K562 (cell line): ENCODE data around the gene SRC. TPM values are rescaled to one million over a fixed set of nuclear protein-coding genes. Genes with fewer than 3 reads are reported as not detected.

Experiments
- ATAC-seq: fragments of 200-7000 bp; cut with Tn5 transposase; 3 replicates; pipeline ENCODE4 v1.9.1; 2020; ENCODE audit warnings: moderate library complexity
- BruUV-seq: library from RNA; stranded (reverse); fragments of 400-500 nt; replicated peaks from 2 replicates; lab custom pipeline; 2021; lab: Mats Ljungman, UMichigan
- CTCF ChIA-PET: fragments of 300-600 bp; formaldehyde crosslinking; extraction: SDS; loops from one replicate; lab custom pipeline; 2021; ENCODE audit warnings: low intra/inter-chr PET ratio; lab: Yijun Ruan, JAX
- POLR2A ChIA-PET: fragments of 300-600, 350-650 bp; sonication (Branson Sonifier 250); formaldehyde crosslinking; extraction: SDS; loops from one replicate; lab custom pipeline; 2021; ENCODE audit warnings: antibody characterized with exemption, inconsistent platforms; lab: Yijun Ruan, JAX
- DNase-seq, 4 experiments: peaks; one replicate each; pipeline versions ENCODE4 v3.0.0 to v3.0.0-alpha.2; 2011 to 2018; ENCODE audit warnings: low spot score in 3 of 4, mixed read lengths in 3 of 4; ENCODE audit errors: extremely low read depth in 1 of 4
- FAIRE-seq: peaks from 2 replicates; lab custom pipeline; 2011; peaks lifted over from hg19 to GRCh38; lab: Jason Lieb, UNC
- H2AFZ ChIP-seq: 2 replicates; pipeline ENCODE4 v1.6.0; 2011; ENCODE audit warnings: low read depth, low read length, control low read depth, inconsistent platforms
- H3K27ac ChIP-seq: fragments of 200-600 bp; 3 replicates; pipeline ENCODE4 v1.8.0; 2011; ENCODE audit warnings: low read depth, mild to moderate bottlenecking, control low read depth, inconsistent platforms, low read length, moderate library complexity, mixed read lengths; ENCODE audit errors: extremely low read depth
- H3K27me3 ChIP-seq, 2 experiments: fragments of 300-600 bp in 1 of 2; 2 replicates in 1 of 2; 3 replicates in 1 of 2; pipeline versions ENCODE4 v1.6.0 to v1.8.0; 2011; ENCODE audit warnings: inconsistent platforms in 2 of 2, low read length in 2 of 2, mild to moderate bottlenecking in 1 of 2, mixed read lengths in 1 of 2, moderate library complexity in 1 of 2; ENCODE audit not compliant: control insufficient read depth in 2 of 2, insufficient read depth in 2 of 2
- H3K36me3 ChIP-seq: fragments of 300-600 bp; 3 replicates; pipeline ENCODE4 v1.8.0; 2011; ENCODE audit warnings: mild to moderate bottlenecking, low read length, inconsistent platforms; ENCODE audit not compliant: control insufficient read depth, insufficient read depth
- H3K4me1 ChIP-seq, 2 experiments: fragments of 200-600 bp in 1 of 2; replicated peaks in 1 of 2; 2 replicates in 1 of 2; 3 replicates in 1 of 2; pipeline versions ENCODE4 v1.5.1 to v1.8.0; 2011; ENCODE audit warnings: inconsistent platforms in 2 of 2, low read length in 2 of 2, mild to moderate bottlenecking in 1 of 2, mixed read lengths in 1 of 2, moderate library complexity in 1 of 2; ENCODE audit not compliant: control insufficient read depth in 2 of 2, insufficient read depth in 2 of 2
- H3K4me2 ChIP-seq: 2 replicates; pipeline ENCODE4 v1.6.1; 2011; ENCODE audit warnings: low read length, control low read depth, inconsistent platforms, mixed read lengths; ENCODE audit not compliant: insufficient read depth
- H3K4me3 ChIP-seq: fragments of 200-600 bp; sonication (generic), shearing (Covaris generic); 2 replicates; pipeline ENCODE4 v1.5.1; 2016; ENCODE audit warnings: control low read depth, inconsistent platforms
- H3K79me2 ChIP-seq: fragments of 200-600 bp; 3 replicates; pipeline ENCODE4 v1.8.0; 2011; ENCODE audit warnings: low read length, inconsistent platforms; ENCODE audit not compliant: control insufficient read depth, insufficient read depth
- H3K9ac ChIP-seq, 2 experiments: 2 replicates each; pipeline versions ENCODE4 v1.6.0 to v1.6.1; 2011; ENCODE audit warnings: low read depth in 2 of 2, low read length in 2 of 2, control low read depth in 1 of 2, inconsistent platforms in 1 of 2, mild to moderate bottlenecking in 1 of 2, mixed read lengths in 1 of 2; ENCODE audit not compliant: insufficient read depth in 1 of 2
- H3K9me1 ChIP-seq: one replicate; pipeline ENCODE4 v1.6.0; 2011; ENCODE audit warnings: inconsistent platforms, mild to moderate bottlenecking, low read length, moderate library complexity; ENCODE audit not compliant: control insufficient read depth, insufficient read depth
- H3K9me3 ChIP-seq: replicated peaks from 2 replicates; pipeline ENCODE4 v1.5.1; 2011; ENCODE audit warnings: low read depth, low read length, inconsistent platforms; ENCODE audit not compliant: control insufficient read depth, insufficient read depth
- H4K20me1 ChIP-seq: replicated peaks from 2 replicates; pipeline ENCODE4 v1.6.1; 2011; ENCODE audit warnings: low read length, inconsistent platforms, mixed read lengths; ENCODE audit not compliant: control insufficient read depth, insufficient read depth
- BCOR ChIP-seq: fragments of 450-650 bp; IDR thresholded peaks from 2 replicates; pipeline ENCODE4 v1.6.1; 2016
- CHD4 ChIP-seq: fragments of 200-600 bp; sonication (generic); IDR thresholded peaks from 3 replicates; pipeline ENCODE4 v1.6.1; 2012; ENCODE audit warnings: low read depth, mild to moderate bottlenecking, mixed read lengths, low read length, inconsistent platforms; ENCODE audit not compliant: insufficient read depth, insufficient replicate concordance, poor library complexity, severe bottlenecking
- NR2C1 ChIP-seq, 2 experiments: fragments of 450-650 bp; IDR thresholded peaks; 2 replicates each; pipeline ENCODE4 v1.6.1; 2017; ENCODE audit warnings: mild to moderate bottlenecking in 2 of 2, antibody characterized with exemption in 1 of 2, inconsistent platforms in 1 of 2, missing compliant biosample characterization in 1 of 2, missing genetic modification characterization in 1 of 2
- NR2C2 ChIP-seq, 2 experiments: fragments of 200-800 bp in 1 of 2; sonication (Bioruptor generic) in 1 of 2; sonication (generic) in 1 of 2; formaldehyde crosslinking in 1 of 2; IDR thresholded peaks; 2 replicates each; pipeline versions ENCODE4 v1.6.1 to v1.8.0; 2016 to 2022; ENCODE audit warnings: mild to moderate bottlenecking in 1 of 2, missing compliant biosample characterization in 1 of 2, missing genetic modification characterization in 1 of 2, missing genetic modification reagents in 1 of 2
- POU5F1 ChIP-seq: fragments of 150-350 bp; IDR thresholded peaks from 2 replicates; pipeline ENCODE4 v1.6.1; 2014; ENCODE audit warnings: borderline replicate concordance, low read length, low read depth, mild to moderate bottlenecking; ENCODE audit not compliant: partially characterized antibody
- RBM25 ChIP-seq: fragments of 200-400 bp; formaldehyde crosslinking; IDR thresholded peaks from 2 replicates; pipeline ENCODE4 v1.6.1; 2018; ENCODE audit warnings: low read length, low read depth, moderate library complexity; ENCODE audit not compliant: severe bottlenecking
- ZNF121 ChIP-seq: sonication (generic); formaldehyde crosslinking; conservative IDR thresholded peaks from 2 replicates; pipeline ENCODE4 v1.8.0; 2022; ENCODE audit warnings: missing genetic modification reagents
- ZNF263 ChIP-seq: sonication (generic); formaldehyde crosslinking; IDR thresholded peaks from 2 replicates; pipeline ENCODE4 v1.8.0; 2022; ENCODE audit warnings: mild to moderate bottlenecking, missing genetic modification reagents, borderline replicate concordance
- WGBS: fragments of 100-300 bp; shearing (Covaris generic); methylation state at CpG from one replicate; pipeline ENCODE4 v1.1.6; 2016; ENCODE audit warnings: low coverage, mixed read lengths; ENCODE audit not compliant: insufficient coverage; ENCODE audit errors: missing lambda C conversion rate; 5-methylcytosine and 5-hydroxymethylcytosine counted together
- in situ Hi-C: fragments of 300-500 bp; cut with MboI; formaldehyde crosslinking; loops from 4 replicates; pipeline ENCODE4 v1.15.0; 2018; ENCODE audit warnings: inconsistent platforms, mixed read lengths
- intact Hi-C: fragments of 100-400 bp; cut with micrococcal nuclease; formaldehyde crosslinking; loops from 2 replicates; pipeline ENCODE4 v1.14.2; 2022
- polyA plus RNA-seq, 8 experiments: library from polyadenylated mRNA; depleted of rRNA in 4 of 8; stranded (reverse) in 5 of 8; unstranded in 3 of 8; fragments of >200 nt; fragmentation: Nextera tagmentation in 2 of 8; fragmentation: Illumina TruSeq in 1 of 8; extraction: Ambion mirVana in 2 of 8; extraction: Trizol in 1 of 8; gene quantifications; 2 replicates each; pipeline versions ENCODE4 v1.2.1 to v1.2.3, GENCODE V29; 2011 to 2014; ENCODE audit warnings: inconsistent platforms in 1 of 8, missing spikeins in 1 of 8
- total RNA-seq, 7 experiments: library from RNA; depleted of rRNA in 6 of 7; stranded (reverse); fragments of >200 nt in 6 of 7; fragmentation: Illumina TruSeq in 2 of 7; extraction: Trizol in 2 of 7; gene quantifications; 2 replicates each; pipeline versions ENCODE4 v1.2.1 to v1.2.3, GENCODE V29; 2011 to 2021; ENCODE audit warnings: low replicate concordance in 1 of 7

The SRC gene
- total and polyA plus RNA-seq, 9 of the 15 experiments (the other 6 are each of a cell fraction or from before 2014, with no cell fraction given): 0.06 to 8.5 (median 3.1) TPM

DNA sequence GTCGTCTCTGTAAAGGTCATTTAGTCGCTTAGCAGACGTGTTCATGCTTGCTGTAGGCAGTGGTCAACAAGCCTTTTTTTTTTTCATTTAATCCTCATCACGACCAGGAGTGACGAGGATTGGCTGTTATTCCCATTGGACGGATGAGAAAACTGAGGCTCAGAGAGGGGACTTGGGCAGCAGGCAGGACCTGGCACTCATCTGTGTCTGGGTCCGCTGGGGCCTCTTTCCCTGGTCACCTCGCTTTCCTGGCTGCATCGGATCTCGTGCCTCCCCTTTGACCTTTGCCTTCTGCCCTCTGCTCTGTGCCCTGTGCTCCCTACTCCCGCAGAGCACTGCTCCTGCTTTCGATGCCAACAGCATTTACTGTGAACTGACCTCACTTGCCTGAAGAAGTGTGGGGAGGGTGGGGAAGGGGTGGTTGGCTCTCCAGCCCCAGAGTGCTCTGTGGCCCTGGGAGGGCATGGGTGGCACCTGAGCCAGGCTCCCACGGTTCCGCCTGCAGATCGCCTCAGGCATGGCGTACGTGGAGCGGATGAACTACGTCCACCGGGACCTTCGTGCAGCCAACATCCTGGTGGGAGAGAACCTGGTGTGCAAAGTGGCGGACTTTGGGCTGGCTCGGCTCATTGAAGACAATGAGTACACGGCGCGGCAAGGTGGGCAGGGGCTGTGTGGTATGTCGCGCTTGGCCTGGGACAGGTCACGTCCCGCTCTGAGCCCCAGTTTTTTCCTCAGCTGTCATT is 56.2 kb downstream of the SRC start:
- H2AFZ ChIP-seq: no peak overlapping the region
- BruUV-seq: no TSS peak
- H3K9me3 ChIP-seq: no peaks in the 10 kb centered on the region
- no peaks in the 10 kb centered on the region for H3K27me3 ChIP-seq
- ATAC-seq (no peak), FAIRE-seq (no peak), DNase-seq (no peak)
- H3K9ac ChIP-seq: peak overlapping the region in 1 of 2 experiments; percentile 75; a peak in 1 of 4 replicates
- H3K27ac ChIP-seq: no peak overlapping the region
- H3K9me1 ChIP-seq: peaks cover 5% of the 10 kb centered on the region
- POLR2A ChIA-PET: no interaction called here
- no peak overlapping the region for H3K4me3 ChIP-seq
- in situ Hi-C loops (no loop called here), intact Hi-C loops (no loop called here)
- H3K4me1 ChIP-seq: peaks cover 6 to 43% of the 10 kb centered on the region in 2 experiments; a peak in 4 of 5 replicates
- H3K36me3 ChIP-seq: no peaks in the 10 kb centered on the region
- WGBS: 56% methylated on average over 23 of the region's 30 CpGs
- no peaks in the 10 kb centered on the region for H3K79me2 ChIP-seq
- TF ChIP-seq NR2C2 (CRISPR knock-in tag; IDR thresholded peaks at IDR 0.05) (no peak), NR2C2 (tag; IDR thresholded peaks at IDR 0.05) (peak; percentile 80), NR2C1 (IDR thresholded peaks at IDR 0.05) (peak; percentile 82), NR2C1 (tag; IDR thresholded peaks at IDR 0.05) (peak; percentile 87), ZNF121 (CRISPR knock-in tag) (no peak), POU5F1 (no peak), RBM25 (peak; percentile 36), CHD4 (no peak), ZNF263 (CRISPR knock-in tag) (peak; percentile 53; the same call in 1 of the 2 replicates), BCOR (peak; percentile 51; the same call in 1 of the 2 replicates)
- CTCF ChIA-PET: no interaction called here
- H3K4me2 ChIP-seq: no peak overlapping the region
- H4K20me1 ChIP-seq: no peaks in the 10 kb centered on the region
